Vagina (tissue), 2 donors: ENCODE data around the gene EPC2.
"Not testable (repeated sequence)": the region's sequence is repeated elsewhere in the genome, so short reads cannot be mapped to it uniquely, and the experiment has no call there.

ENCODE experiments used
- POLR2A ChIP-seq, 2 donors: fragments of 450-650 bp; IDR thresholded peaks; one replicate each; pipeline ENCODE4 v1.6.1; 2017; ENCODE audit warnings: antibody characterized with exemption in 2 of 2, mild to moderate bottlenecking in 2 of 2, moderate library complexity in 2 of 2
- POLR2AphosphoS5 ChIP-seq, 2 donors: sonication (generic); formaldehyde crosslinking; IDR thresholded peaks; one replicate each; pipeline ENCODE4 v1.9.0; 2017; ENCODE audit warnings: antibody characterized with exemption in 2 of 2, mild to moderate bottlenecking in 2 of 2, low read depth in 1 of 2; ENCODE audit not compliant: insufficient read depth in 1 of 2
- TF ChIP-seq, protein P1 (sequence below), 3 experiments: fragments of 450-650 bp in 2 of 3; fragments of 200-600 bp in 1 of 3; sonication (generic) in 1 of 3; IDR thresholded peaks; one replicate each; pipeline ENCODE4 v1.5.1; 2017 to 2019; ENCODE audit warnings: antibody characterized with exemption in 3 of 3, mild to moderate bottlenecking in 2 of 3, moderate library complexity in 2 of 3

DNA sequence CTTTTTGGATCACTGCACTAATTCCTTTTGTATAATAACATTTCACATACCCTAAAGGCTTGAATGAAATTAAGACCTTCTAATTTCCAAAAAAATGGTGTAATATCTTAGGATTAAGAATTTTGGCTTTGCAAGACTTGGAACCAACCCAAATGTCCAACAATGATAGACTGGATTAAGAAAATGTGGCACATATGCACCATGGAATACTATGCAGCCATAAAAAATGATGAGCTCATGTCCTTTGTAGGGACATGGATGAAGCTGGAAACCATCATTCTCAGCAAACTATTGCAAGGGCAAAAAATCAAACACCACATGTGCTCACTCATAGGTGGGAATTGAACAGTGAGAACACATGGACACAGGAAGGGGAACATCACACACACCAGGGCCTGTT is 43.5 kb downstream of the EPC2 start:
- not testable (repeated sequence) for TF ChIP-seq POLR2AphosphoS5 (IDR thresholded peaks at IDR 0.05; ENCODE audit: insufficient read depth in 1 of 2, low read depth in 1 of 2); POLR2A (IDR thresholded peaks at IDR 0.05)
- TF ChIP-seq, protein P1, sequence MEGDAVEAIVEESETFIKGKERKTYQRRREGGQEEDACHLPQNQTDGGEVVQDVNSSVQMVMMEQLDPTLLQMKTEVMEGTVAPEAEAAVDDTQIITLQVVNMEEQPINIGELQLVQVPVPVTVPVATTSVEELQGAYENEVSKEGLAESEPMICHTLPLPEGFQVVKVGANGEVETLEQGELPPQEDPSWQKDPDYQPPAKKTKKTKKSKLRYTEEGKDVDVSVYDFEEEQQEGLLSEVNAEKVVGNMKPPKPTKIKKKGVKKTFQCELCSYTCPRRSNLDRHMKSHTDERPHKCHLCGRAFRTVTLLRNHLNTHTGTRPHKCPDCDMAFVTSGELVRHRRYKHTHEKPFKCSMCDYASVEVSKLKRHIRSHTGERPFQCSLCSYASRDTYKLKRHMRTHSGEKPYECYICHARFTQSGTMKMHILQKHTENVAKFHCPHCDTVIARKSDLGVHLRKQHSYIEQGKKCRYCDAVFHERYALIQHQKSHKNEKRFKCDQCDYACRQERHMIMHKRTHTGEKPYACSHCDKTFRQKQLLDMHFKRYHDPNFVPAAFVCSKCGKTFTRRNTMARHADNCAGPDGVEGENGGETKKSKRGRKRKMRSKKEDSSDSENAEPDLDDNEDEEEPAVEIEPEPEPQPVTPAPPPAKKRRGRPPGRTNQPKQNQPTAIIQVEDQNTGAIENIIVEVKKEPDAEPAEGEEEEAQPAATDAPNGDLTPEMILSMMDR (IDR thresholded peaks at IDR 0.05): not testable (repeated sequence)
